Renal cortex interstitium (tissue), 11 donors: ENCODE measurements around the gene C11orf68. TPM values are rescaled to one million over a fixed set of nuclear protein-coding genes. Genes with fewer than 3 reads are reported as not detected.
"Not testable (repeated sequence)": the region's sequence is repeated elsewhere in the genome, so short reads cannot be mapped to it uniquely, and the experiment has no call there.

Experiments
- DNase-seq, 11 donors: peaks; one replicate each; pipeline ENCODE4 v3.0.0-alpha.2; 2013; ENCODE audit warnings: low read depth in 9 of 11, low spot score in 4 of 11; ENCODE audit errors: extremely low read depth in 1 of 11
- polyA plus RNA-seq, 3 donors: library from polyadenylated mRNA; unstranded; fragments of 120-200 nt; gene quantifications; one replicate each; pipeline ENCODE4 v1.2.1, GENCODE V29; 2013; ENCODE audit not compliant: insufficient read length in 3 of 3

Gene C11orf68
- polyA plus RNA-seq, 3 donors: 30.9 to 41.8 (median 33.3) TPM

DNA sequence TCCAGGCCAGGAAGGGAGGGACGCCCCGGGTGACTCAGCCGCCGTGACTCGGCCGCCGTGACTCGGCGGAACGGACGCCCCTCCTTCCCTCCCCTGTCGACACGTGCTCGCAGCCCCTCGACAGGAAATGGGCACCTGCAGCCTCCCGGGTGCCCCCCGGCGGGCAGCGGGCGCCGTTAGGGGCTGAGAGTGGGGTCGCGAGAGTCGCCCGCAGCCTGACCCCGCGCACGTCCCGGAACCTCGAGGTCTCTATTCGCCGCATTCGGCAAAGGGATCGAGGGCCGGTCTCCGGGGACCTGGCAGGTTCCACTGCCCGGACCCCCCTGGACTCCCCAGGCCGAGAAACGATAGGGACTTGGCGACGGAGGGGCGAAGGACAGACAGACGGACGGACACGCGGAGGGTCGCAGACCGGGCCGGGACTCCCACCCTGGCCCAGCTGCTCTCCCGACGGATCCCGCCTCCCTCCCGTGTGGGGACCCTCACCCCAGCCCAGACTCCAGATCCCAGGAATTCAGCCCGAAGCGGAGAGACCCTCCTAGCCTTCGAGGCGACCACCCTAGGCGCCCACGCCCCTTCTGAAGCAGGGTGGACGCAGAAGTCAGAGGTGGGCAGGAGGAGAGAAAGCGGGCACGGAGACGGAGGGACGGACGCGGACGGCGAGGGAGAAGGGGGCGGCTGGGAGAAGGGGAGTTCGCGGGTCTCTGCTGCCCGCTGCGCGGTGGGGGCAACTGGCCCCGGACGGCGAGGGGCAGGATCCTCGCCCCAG, 19.3 kb downstream of the C11orf68 start:
- no peak for DNase-seq

GRCh38 chr11:65898656-65899355, 20.1 kb downstream of the C11orf68 start:
- DNase-seq: no peak

DNA sequence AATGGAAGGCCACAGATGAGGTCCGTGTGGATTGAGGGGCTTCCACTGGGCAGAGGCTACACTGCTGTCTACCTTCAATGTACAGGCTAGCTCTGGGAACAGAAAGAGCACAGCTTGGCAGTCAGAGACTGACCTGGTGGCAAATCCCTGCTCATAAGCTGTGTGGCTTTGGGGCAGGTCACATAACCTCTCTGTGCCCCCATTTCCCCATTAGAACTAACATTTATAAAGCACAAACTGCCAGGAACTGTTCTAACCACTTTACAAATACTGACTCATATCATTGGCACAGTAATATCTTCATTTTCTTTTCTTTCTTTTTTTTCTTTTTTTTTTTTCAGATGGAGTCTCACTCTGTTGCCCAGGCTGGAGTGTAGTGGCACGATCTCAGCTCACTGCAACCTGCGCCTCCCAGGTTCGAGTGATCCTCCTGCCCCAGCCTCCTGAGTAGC, 21.8 kb downstream of the C11orf68 start:
- no peak for DNase-seq

GRCh38 chr11:65896034-65896999, 22.5 kb downstream of the C11orf68 start:
- no peak for DNase-seq

DNA sequence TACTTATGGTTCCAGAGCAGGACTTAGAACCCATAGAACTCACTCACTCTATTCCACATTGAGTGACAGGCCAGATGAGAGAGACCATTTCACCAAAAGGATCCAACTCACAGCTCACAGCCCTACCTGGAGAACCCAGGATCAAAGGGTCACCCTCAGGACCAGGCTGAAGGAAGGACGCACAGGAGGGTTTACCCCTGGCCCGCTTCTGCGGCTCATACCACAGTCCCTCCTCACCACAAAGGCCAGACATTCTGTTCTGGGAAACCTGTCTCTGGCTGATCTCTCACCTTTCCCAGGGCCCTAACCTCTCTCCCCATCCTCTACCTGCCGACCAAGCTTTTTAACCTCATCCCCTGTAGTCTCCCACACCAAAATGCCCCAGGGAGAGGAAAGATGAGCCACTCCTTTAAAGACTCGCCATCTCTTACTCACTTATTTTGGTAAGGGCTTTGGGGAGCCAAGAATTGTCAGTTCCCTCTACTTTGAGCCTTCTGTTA, 23.3 kb downstream of the C11orf68 start:
- no peak for DNase-seq

DNA sequence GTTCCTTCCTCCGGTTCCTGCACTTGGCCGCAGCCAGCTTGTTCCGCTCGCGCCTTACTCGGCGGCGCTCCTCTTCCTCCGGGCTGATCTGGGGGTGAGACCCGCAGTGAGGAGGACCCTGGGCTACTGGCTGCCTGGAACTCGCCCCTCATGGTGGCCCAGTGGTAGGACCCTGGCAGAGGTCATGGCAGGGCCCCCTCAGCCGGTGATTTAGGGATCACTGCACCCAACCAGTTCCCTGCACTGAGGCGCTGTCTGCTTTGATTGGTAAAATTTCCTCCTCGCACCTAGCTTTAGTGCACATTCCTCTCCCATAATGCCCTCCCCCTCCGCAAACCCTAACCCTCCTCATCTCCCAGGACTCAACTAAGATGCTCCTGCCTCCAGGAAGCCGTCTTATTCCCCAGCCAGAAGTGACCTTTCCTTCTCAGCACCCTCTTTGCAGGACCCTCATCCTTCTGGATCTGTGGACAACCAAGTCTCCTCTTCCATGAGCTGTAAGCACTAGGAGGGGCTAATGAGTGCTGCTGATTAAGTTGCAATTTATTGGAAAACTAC, 24.7 kb downstream of the C11orf68 start:
- DNase-seq: no peak

GRCh38 chr11:65892661-65893317, 26.1 kb downstream of the C11orf68 start:
- DNase-seq: no peak

GRCh38 chr11:65892137-65892540, 26.7 kb downstream of the C11orf68 start:
- DNase-seq: not testable (repeated sequence)

- no peak for DNase-seq
Observed at GRCh38 chr11:65891219-65892136, 27.4 kb downstream of the C11orf68 start.

GRCh38 chr11:65890324-65891218, 28.3 kb downstream of the C11orf68 start, which contains the start of gene CCDC85B:
Gene CCDC85B, plus strand, starts transcription at chr11:65890673. Its CDS starts 111 bp downstream, at chr11:65890784.
- DNase-seq: peak; percentile 86 to 96 (median 93)

- peak; percentile 89 to 96 (median 94) for DNase-seq
Observed at GRCh38 chr11:65888163-65888814, 30.6 kb downstream of the C11orf68 start, which contains the start of gene FIBP. Gene FIBP, minus strand, starts transcription at chr11:65888471. Its CDS starts 53 bp downstream, at chr11:65888418.

GRCh38 chr11:65887723-65888162, 31.1 kb downstream of the C11orf68 start:
- DNase-seq: no peak

DNA sequence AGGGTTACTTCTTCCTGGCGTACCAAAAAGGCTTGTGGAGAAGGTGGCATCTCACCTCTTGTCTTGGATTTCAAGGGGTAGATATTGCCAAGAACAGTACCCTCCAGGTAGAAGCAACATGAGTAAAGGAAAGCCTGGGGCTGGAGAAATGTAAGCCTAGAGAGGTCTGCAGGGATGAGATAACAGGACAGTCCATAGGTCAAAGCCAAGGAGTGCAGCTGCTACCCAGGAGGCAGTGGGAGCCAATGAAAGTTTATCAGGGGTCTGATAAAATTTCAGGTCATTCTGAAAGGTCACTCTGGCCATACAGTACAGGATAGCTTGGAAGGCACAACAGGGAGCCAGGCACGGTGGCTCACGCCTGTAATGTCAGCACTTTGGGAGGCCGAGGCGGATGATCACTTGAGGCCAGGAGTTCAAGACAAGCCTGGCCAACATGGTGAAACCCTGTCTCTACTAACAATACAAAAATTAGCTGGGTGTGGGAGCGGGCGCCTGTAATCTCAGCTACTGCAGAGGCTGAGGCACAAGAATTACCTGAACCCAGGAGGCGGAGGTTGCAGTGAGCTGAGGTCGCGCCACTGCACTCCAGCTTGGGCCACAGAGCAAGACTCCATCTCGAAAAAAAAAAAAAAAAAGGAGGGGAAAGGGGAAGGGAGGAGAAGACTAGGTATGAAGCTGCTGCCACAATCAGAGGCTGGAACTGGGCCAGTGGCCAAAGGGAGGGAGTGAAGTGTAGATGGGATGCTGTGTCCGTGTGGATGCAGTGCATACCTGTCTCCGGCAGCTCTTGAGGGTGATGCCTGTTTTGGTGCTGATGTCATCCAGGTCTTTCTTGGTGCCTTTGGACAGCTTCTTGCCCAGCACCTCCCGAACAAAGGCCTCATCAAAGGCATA, 31.8 kb downstream of the C11orf68 start:
- DNase-seq: no peak

DNA sequence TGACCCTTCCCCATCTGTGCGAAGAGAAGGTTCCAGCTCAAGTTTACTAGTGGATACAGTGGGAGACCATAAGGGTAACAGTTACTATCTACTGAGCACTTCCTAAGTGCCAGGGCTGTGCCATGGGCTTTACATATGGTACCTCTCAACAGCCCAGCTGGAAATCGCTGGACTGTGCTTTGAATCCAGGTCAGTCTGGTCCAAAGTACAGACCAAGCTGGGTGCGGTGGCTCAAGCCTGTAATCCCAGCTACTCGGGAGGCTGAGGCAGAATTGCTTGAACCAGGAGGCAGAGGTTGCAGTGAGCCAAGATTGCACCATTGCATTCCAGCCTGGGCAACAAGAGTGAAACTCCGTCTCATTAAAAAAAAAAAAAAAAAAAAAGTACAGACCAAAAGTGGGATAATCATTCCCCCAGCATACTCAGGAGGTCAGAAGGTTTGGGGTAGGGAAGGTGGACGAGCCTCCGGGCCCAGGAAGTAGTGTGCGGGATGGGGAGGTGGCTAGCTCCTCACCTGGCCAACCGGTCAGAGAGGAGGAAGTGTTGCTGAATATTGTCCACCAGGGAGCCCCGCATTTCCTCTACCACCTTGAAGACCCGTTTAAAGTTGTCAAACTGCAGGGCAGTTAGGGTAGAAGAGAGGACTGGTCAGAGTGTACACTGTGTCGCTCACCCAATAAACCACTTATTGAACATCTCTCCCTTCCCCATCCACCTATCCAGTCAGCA, 32.9 kb downstream of the C11orf68 start:
- no peak for DNase-seq
